GM23248 (cell line): Measurements from ENCODE around the gene KLHL30.

Experiments used
- EZH2 ChIP-seq: fragments of 200-600 bp; sonication (generic); IDR thresholded peaks from 2 replicates; pipeline ENCODE4 v1.6.1; 2018; ENCODE audit warnings: antibody characterized with exemption, mild to moderate bottlenecking; ENCODE audit not compliant: insufficient read depth, poor library complexity, severe bottlenecking
- EZH2phosphoT487 ChIP-seq: fragments of 200-600 bp; sonication (generic); IDR thresholded peaks from 2 replicates; pipeline ENCODE4 v1.6.1; 2018; ENCODE audit warnings: antibody characterized with exemption, moderate library complexity, mild to moderate bottlenecking, low read depth; ENCODE audit not compliant: insufficient read depth

GRCh38 chr2:238183821-238184220 lies 45.4 kb downstream of the KLHL30 start:
- TF ChIP-seq EZH2 = no peak
- no peak for TF ChIP-seq EZH2phosphoT487
